Measurements from ENCODE around the gene C8B. TPM values are rescaled to one million over a fixed set of nuclear protein-coding genes. Genes with fewer than 3 reads are reported as not detected.

C8B gene
- total RNA-seq, 4 donors from 2014 or later = not detected

GRCh38 chr1:56922507-56922906 lies 43.3 kb downstream of the C8B start:
- intact Hi-C loops (cut with DNase I; ENCODE audit: low total_unique reads) = no loop called here
- Histone ChIP-seq H3K36me3 (no peaks in the 10 kb centered on the region), H3K9me3 (no peaks in the 10 kb centered on the region)

GRCh38 chr1:56922070-56922469 lies 43.7 kb downstream of the C8B start:
- no peak overlapping the region for H3K27ac ChIP-seq
- TF ChIP-seq POLR2A (IDR thresholded peaks at IDR 0.05) (no peak), CTCF (IDR thresholded peaks at IDR 0.05) (no peak)
- no peak overlapping the region for H3K4me3 ChIP-seq
- H3K4me1 ChIP-seq = no peaks in the 10 kb centered on the region
- H3K9me3 ChIP-seq = no peaks in the 10 kb centered on the region
- H3K36me3 ChIP-seq = no peaks in the 10 kb centered on the region
- DNase-seq = no peak
- intact Hi-C loops (cut with DNase I; ENCODE audit: low total_unique reads) = no loop called here
- no peaks in the 10 kb centered on the region for H3K27me3 ChIP-seq

More at GRCh38 chr1:56922507-56922906, 43.3 kb downstream of the C8B start:
- H3K4me1 ChIP-seq = no peaks in the 10 kb centered on the region
- H3K27ac ChIP-seq = no peak overlapping the region
- no peaks in the 10 kb centered on the region for H3K27me3 ChIP-seq
- no peak for DNase-seq
- no peak overlapping the region for H3K4me3 ChIP-seq
- TF ChIP-seq CTCF (IDR thresholded peaks at IDR 0.05) (no peak), POLR2A (IDR thresholded peaks at IDR 0.05) (no peak)

- Histone ChIP-seq H3K4me1 (no peaks in the 10 kb centered on the region), H3K27ac (no peak overlapping the region), H3K9me3 (no peaks in the 10 kb centered on the region), H3K4me3 (no peak overlapping the region), H3K27me3 (no peaks in the 10 kb centered on the region), H3K36me3 (no peaks in the 10 kb centered on the region)
- TF ChIP-seq CTCF (IDR thresholded peaks at IDR 0.05) = no peak
- TF ChIP-seq POLR2A (IDR thresholded peaks at IDR 0.05) = no peak
- intact Hi-C loops (cut with DNase I; ENCODE audit: low total_unique reads) = no loop called here
- DNase-seq = no peak
These were observed 44.3 kb downstream of the C8B start for GRCh38 chr1:56921479-56921878.

GRCh38 chr1:56920591-56921001 lies 45.2 kb downstream of the C8B start:
- intact Hi-C loops (cut with DNase I; ENCODE audit: low total_unique reads) = no loop called here
- no peaks in the 10 kb centered on the region for H3K4me1 ChIP-seq

GRCh38 chr1:56917356-56917755 lies 48.5 kb downstream of the C8B start:
- no peak for DNase-seq
- intact Hi-C loops (cut with DNase I; ENCODE audit: low total_unique reads) = no loop called here
- H3K36me3 ChIP-seq = no peaks in the 10 kb centered on the region
- no peaks in the 10 kb centered on the region for H3K4me1 ChIP-seq
- no peaks in the 10 kb centered on the region for H3K27me3 ChIP-seq
- TF ChIP-seq CTCF (IDR thresholded peaks at IDR 0.05) (no peak), POLR2A (IDR thresholded peaks at IDR 0.05) (no peak)
- no peak overlapping the region for H3K4me3 ChIP-seq
- no peaks in the 10 kb centered on the region for H3K9me3 ChIP-seq
- no peak overlapping the region for H3K27ac ChIP-seq

More at GRCh38 chr1:56920591-56921001, 45.2 kb downstream of the C8B start:
- H3K36me3 ChIP-seq = no peaks in the 10 kb centered on the region
- no peak overlapping the region for H3K27ac ChIP-seq
- no peak for TF ChIP-seq POLR2A (IDR thresholded peaks at IDR 0.05)
- no peak for TF ChIP-seq CTCF (IDR thresholded peaks at IDR 0.05)
- H3K9me3 ChIP-seq = no peaks in the 10 kb centered on the region
- no peaks in the 10 kb centered on the region for H3K27me3 ChIP-seq
- DNase-seq = no peak
- no peak overlapping the region for H3K4me3 ChIP-seq

Measured in uterus (tissue), 4 donors.